Measurements from ENCODE around the gene SLC7A7.
"Not testable (repeated sequence)": the region's sequence is repeated elsewhere in the genome, so short reads cannot be mapped to it uniquely, and the experiment has no call there.

Gene SLC7A7

GRCh38 chr14:22820731-22821130 lies 5.5 kb upstream of the SLC7A7 start:
- no peak for DNase-seq (ENCODE audit: low read depth)

GRCh38 chr14:22819151-22819988 lies 4.1 kb upstream of the SLC7A7 start:
- no peak for DNase-seq (ENCODE audit: low read depth)

- DNase-seq (ENCODE audit: low read depth): no peak
These were observed 862 bp downstream of the SLC7A7 start for GRCh38 chr14:22814373-22814772.

- no peak for DNase-seq (ENCODE audit: low read depth)
These were observed 2.1 kb downstream of the SLC7A7 start for GRCh38 chr14:22813145-22813544.

- DNase-seq (ENCODE audit: low read depth): no peak
These were observed 2.5 kb downstream of the SLC7A7 start for GRCh38 chr14:22812744-22813143.

GRCh38 chr14:22811722-22812121 lies 3.5 kb downstream of the SLC7A7 start:
- DNase-seq (ENCODE audit: low read depth): no peak

GRCh38 chr14:22808388-22809209 lies 6.6 kb downstream of the SLC7A7 start:
- no peak for DNase-seq (ENCODE audit: low read depth)

GRCh38 chr14:22807432-22808087 lies 7.7 kb downstream of the SLC7A7 start:
- DNase-seq (ENCODE audit: low read depth): no peak

- DNase-seq (ENCODE audit: low read depth): not testable (repeated sequence)
These were observed 10.0 kb downstream of the SLC7A7 start for GRCh38 chr14:22805235-22805634.

- DNase-seq (ENCODE audit: low read depth): no peak
These were observed 11.6 kb downstream of the SLC7A7 start for GRCh38 chr14:22803687-22803974.

- DNase-seq (ENCODE audit: low read depth): no peak
These were observed 12.2 kb downstream of the SLC7A7 start for GRCh38 chr14:22802860-22803686.

- no peak for DNase-seq (ENCODE audit: low read depth)
These were observed 13.5 kb downstream of the SLC7A7 start for GRCh38 chr14:22801716-22802115.

GRCh38 chr14:22800346-22800745 lies 14.9 kb downstream of the SLC7A7 start:
- DNase-seq (ENCODE audit: low read depth): no peak

- no peak for DNase-seq (ENCODE audit: low read depth)
These were observed 16.7 kb downstream of the SLC7A7 start for GRCh38 chr14:22798528-22798927.

GRCh38 chr14:22797017-22797917 lies 18.0 kb downstream of the SLC7A7 start:
- DNase-seq (ENCODE audit: low read depth): no peak

- DNase-seq (ENCODE audit: low read depth): no peak
These were observed 19.0 kb downstream of the SLC7A7 start for GRCh38 chr14:22796087-22796707.

- DNase-seq (ENCODE audit: low read depth): no peak
These were observed 20.7 kb downstream of the SLC7A7 start for GRCh38 chr14:22794551-22794951.

GRCh38 chr14:22793976-22794375 lies 21.3 kb downstream of the SLC7A7 start:
- DNase-seq (ENCODE audit: low read depth): no peak

- not testable (repeated sequence) for DNase-seq (ENCODE audit: low read depth)
These were observed 21.7 kb downstream of the SLC7A7 start for GRCh38 chr14:22793550-22793949.

- no peak for DNase-seq (ENCODE audit: low read depth)
These were observed 23.1 kb downstream of the SLC7A7 start for GRCh38 chr14:22792158-22792557.

All from CMK (cell line).